Measurements from ENCODE around the gene NEUROG2. TPM values are rescaled to one million over a fixed set of nuclear protein-coding genes. Genes with fewer than 3 reads are reported as not detected.

NEUROG2 gene
- total RNA-seq, 1 donor from 2014 or later: not detected

DNA sequence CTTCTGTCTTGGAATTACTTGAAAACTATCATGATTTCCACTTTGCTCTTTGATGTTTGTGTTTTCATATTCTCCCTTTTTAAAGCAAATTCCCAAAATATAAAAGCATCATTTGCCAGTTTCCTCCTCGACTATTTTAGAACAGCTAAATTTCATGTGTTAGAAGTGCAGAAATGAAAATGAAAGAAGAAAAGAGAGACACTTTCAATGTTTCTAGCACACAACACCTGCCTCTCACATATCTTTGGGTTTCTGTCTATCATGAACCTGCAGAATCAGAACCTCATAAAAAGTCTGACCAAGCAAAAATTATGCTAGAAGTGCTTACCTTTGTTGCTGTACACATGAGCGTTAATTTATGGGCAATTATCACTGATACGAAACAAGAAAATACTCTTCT, 1.9 kb upstream of the NEUROG2 start:
- Mint-ChIP-seq H3K36me3 (ENCODE audit: unreplicated experiment) (peaks cover 5% of the 10 kb centered on the region), H3K27ac (ENCODE audit: unreplicated experiment) (no peak overlapping the region), H3K27me3 (ENCODE audit: unreplicated experiment) (peaks cover 92% of the 10 kb centered on the region), H3K4me1 (ENCODE audit: unreplicated experiment) (peaks cover 29% of the 10 kb centered on the region), H3K4me3 (ENCODE audit: unreplicated experiment) (no peak overlapping the region), H3K9me3 (ENCODE audit: unreplicated experiment) (no peaks in the 10 kb centered on the region)
- TF ChIP-seq, protein P1, sequence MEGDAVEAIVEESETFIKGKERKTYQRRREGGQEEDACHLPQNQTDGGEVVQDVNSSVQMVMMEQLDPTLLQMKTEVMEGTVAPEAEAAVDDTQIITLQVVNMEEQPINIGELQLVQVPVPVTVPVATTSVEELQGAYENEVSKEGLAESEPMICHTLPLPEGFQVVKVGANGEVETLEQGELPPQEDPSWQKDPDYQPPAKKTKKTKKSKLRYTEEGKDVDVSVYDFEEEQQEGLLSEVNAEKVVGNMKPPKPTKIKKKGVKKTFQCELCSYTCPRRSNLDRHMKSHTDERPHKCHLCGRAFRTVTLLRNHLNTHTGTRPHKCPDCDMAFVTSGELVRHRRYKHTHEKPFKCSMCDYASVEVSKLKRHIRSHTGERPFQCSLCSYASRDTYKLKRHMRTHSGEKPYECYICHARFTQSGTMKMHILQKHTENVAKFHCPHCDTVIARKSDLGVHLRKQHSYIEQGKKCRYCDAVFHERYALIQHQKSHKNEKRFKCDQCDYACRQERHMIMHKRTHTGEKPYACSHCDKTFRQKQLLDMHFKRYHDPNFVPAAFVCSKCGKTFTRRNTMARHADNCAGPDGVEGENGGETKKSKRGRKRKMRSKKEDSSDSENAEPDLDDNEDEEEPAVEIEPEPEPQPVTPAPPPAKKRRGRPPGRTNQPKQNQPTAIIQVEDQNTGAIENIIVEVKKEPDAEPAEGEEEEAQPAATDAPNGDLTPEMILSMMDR (IDR thresholded peaks at IDR 0.05): no peak
- DNase-seq (ENCODE audit: extremely low spot score, unreplicated experiment): no peak

DNA sequence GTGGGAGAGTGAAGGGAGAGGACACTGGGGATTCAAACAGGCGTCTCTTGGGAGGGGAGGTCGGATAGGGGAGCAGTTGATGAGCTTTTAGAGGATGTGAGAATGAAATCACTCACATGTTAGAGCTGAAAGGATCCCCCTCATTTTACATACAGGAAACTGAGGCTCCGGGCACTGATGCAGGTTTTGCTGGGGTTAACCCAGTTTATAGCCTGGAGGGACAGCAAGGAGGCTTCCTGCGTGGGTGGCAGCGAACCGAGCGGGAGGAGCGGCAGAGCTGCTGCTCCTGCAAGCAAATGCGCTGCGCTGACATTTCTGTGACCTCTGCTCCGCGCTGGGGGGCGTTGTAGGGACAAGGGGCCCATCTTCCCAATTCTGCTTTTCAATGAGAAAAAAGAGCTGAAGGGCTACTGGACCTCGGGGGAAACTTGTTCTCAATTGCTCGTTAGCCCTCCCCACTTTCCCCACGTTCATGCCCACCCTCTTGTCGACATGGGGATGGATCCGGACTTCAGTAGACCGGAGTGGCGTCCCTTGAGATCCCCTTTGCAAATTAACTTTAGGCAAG, 1.2 kb upstream of the NEUROG2 start:
- peaks cover 3% of the 10 kb centered on the region for H3K36me3 Mint-ChIP-seq (ENCODE audit: unreplicated experiment)
- TF ChIP-seq, protein P1 (IDR thresholded peaks at IDR 0.05): no peak
- H3K27me3 Mint-ChIP-seq (ENCODE audit: unreplicated experiment): peaks cover 92% of the 10 kb centered on the region
- peak overlapping the region; percentile 39 for H3K4me3 Mint-ChIP-seq (ENCODE audit: unreplicated experiment)
- DNase-seq (ENCODE audit: extremely low spot score, unreplicated experiment): no peak
- H3K27ac Mint-ChIP-seq (ENCODE audit: unreplicated experiment): no peak overlapping the region
- peaks cover 28% of the 10 kb centered on the region for H3K4me1 Mint-ChIP-seq (ENCODE audit: unreplicated experiment)
- H3K9me3 Mint-ChIP-seq (ENCODE audit: unreplicated experiment): no peaks in the 10 kb centered on the region

DNA sequence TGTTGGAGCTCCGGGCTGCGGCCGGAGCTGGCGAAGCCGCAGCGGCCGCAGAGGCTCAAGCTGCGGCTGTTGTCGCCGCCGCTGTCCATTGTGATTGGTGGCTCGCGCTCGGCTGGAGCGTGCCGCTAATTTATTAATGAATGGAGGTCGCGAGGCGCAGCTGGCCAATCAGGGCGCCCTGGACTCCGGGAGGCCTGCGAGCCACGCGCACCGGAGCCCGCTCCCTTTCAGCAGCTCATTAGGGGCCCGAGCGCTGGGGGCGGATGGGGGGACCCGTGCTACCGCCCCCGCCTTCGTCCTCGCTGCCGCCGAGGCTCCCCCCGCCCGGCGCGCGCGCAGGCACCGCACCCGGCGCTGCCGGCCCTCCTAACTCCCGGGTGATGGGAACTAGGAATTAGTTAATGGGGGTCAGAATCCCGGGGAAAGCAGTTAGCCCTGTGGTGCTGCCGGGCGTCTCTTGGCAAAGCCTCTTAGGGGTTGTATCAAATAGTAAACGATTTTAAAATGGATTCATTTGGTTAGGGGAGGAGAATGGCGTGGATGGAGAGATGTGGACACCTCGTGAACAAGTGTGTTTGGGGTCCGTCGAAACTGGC, 589 bp upstream of the NEUROG2 start:
- Mint-ChIP-seq H3K27me3 (ENCODE audit: unreplicated experiment) (peaks cover 92% of the 10 kb centered on the region), H3K27ac (ENCODE audit: unreplicated experiment) (no peak overlapping the region), H3K9me3 (ENCODE audit: unreplicated experiment) (no peaks in the 10 kb centered on the region), H3K4me3 (ENCODE audit: unreplicated experiment) (peak overlapping the region; percentile 84), H3K4me1 (ENCODE audit: unreplicated experiment) (peaks cover 31% of the 10 kb centered on the region), H3K36me3 (ENCODE audit: unreplicated experiment) (no peaks in the 10 kb centered on the region)
- TF ChIP-seq, protein P1 (IDR thresholded peaks at IDR 0.05): no peak
- DNase-seq (ENCODE audit: extremely low spot score, unreplicated experiment): no peak

DNA sequence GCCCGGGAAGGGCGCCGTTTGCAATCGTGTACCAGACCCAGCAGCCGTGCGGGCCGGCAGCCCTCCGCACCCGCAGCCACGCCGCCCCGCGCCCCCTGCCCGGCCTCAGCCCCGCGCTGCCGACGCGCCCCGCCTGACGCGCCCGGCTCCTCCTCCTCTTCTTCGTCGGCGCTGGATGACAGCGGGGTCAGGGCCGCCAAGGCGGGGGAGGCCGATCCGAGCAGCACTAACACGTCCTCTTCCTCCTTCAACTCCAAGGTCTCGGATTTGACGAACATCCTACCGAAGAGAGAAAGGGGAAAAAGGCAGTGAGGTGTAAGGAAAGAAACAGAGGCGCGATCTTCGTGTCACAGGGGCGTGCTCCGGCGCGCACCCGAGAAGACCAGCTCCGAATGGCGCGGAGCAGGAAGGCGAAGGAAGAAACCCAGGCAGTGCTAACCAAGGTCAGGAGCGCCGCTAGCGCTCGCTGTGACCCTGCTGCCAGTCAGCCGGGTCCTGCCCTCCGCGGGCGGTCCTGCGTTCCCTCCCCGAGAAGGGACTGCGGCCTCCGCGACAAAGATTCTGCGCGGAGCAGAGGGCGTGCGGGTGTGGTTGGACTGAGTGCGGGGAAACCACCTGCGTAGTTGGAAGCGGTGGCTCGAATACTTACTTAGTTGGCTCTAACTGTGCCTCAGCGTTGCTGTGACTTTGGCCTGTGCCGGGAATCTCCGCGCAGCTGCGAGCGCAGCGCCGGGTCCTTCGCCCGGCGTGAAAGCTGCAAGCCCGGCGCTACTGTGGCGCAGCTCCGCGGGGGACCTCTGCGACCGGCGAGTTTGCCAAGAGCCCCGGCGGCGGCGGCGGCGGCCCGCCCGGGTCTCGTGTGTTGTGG, 548 bp downstream of the NEUROG2 start:
- TF ChIP-seq, protein P1 (IDR thresholded peaks at IDR 0.05): no peak
- peaks cover 38% of the 10 kb centered on the region for H3K4me1 Mint-ChIP-seq (ENCODE audit: unreplicated experiment)
- H3K9me3 Mint-ChIP-seq (ENCODE audit: unreplicated experiment): no peaks in the 10 kb centered on the region
- DNase-seq (ENCODE audit: extremely low spot score, unreplicated experiment): peak; percentile 85
- peaks cover 4% of the 10 kb centered on the region for H3K36me3 Mint-ChIP-seq (ENCODE audit: unreplicated experiment)
- H3K27me3 Mint-ChIP-seq (ENCODE audit: unreplicated experiment): peaks cover 89% of the 10 kb centered on the region
- peak overlapping the region; percentile 84 for H3K4me3 Mint-ChIP-seq (ENCODE audit: unreplicated experiment)
- H3K27ac Mint-ChIP-seq (ENCODE audit: unreplicated experiment): no peak overlapping the region

DNA sequence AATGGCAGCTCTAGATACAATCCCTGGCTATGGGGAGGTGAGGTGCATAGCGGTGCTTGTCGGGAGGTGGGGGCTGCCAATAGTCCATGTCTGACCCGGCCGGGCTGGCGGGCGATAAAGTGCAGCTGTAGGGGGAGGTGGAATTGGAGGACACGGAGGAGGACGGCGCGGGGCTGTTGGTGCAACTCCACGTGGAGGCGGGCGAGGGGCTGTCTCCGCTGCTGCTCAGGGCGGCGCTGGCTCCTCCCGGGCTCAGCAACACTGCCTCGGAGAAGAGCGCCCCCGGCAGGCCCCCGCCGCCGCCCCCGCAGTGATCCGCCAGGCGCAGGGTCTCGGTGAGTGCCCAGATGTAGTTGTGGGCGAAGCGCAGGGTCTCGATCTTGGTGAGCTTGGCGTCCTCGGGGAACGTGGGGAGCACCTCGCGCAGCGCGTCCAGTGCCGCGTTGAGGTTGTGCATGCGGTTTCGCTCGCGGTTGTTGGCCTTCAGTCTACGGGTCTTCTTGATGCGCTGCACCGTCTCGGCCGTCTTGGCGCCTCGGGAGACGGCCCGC, 1.3 kb downstream of the NEUROG2 start:
- Mint-ChIP-seq H3K27me3 (ENCODE audit: unreplicated experiment) (peaks cover 88% of the 10 kb centered on the region), H3K4me3 (ENCODE audit: unreplicated experiment) (peak overlapping the region; percentile 61), H3K27ac (ENCODE audit: unreplicated experiment) (no peak overlapping the region), H3K4me1 (ENCODE audit: unreplicated experiment) (peaks cover 44% of the 10 kb centered on the region), H3K36me3 (ENCODE audit: unreplicated experiment) (peaks cover 4% of the 10 kb centered on the region), H3K9me3 (ENCODE audit: unreplicated experiment) (no peaks in the 10 kb centered on the region)
- no peak for DNase-seq (ENCODE audit: extremely low spot score, unreplicated experiment)
- TF ChIP-seq, protein P1 (IDR thresholded peaks at IDR 0.05): no peak

All from osteocyte (in vitro differentiated cells).